HEK293T (cell line): Measurements from ENCODE around the gene SCO1.

Source experiments
- BHLHE40 ChIP-seq: fragments of 450-650 bp; IDR thresholded peaks from 2 replicates; pipeline ENCODE4 v1.6.1; 2016; ENCODE audit warnings: mild to moderate bottlenecking, moderate library complexity, borderline replicate concordance
- FOXM1 ChIP-seq: fragments of 450-650 bp; IDR thresholded peaks from 2 replicates; pipeline ENCODE4 v1.6.1; 2017; ENCODE audit warnings: mild to moderate bottlenecking, borderline replicate concordance
- SP1 ChIP-seq: fragments of 450-650 bp; IDR thresholded peaks from 2 replicates; pipeline ENCODE4 v1.6.1; 2017

DNA sequence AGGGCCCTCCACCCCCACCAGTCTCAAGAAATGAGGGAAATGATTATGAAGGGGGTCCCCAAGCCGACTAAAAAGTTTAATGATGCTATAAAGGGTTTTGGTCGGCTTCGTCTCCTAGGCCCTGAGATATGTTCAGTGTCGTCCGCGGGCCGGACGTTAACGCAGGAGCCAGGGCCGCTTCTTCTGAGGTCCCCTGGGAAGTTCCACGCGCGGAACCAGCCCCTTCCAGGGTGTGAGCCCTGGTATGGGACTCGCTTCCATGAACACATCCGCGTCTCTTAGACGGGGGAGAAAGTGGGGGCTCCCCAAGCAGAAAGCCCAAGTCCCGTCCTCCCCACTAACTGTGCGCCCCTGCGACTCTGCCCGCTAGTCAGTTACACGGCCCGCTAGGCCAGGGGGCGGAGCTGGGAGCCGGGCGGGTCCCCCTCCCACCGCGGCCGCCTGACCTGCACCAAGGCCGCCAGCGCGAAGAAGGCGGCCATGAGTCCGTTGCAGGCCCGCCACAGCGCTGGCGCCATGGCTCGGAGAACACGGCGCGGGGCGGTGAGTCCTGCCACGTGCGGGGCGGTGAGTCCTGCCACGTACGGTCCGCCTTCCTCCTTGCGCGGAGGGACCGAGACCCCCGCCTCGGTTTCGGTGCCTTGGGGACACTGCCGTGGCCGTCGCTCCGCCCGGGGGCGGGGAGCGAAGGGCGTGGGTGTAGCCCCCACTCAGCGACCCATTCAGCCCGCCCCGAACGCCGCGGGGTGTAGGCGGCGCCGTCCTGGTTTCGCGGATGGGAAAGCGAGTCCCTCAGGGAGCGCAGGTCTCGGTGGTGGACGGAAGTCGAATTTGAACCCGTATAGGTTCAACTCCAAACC, 32.2 kb upstream of the SCO1 start, which contains the start of gene TMEM220:
- TF ChIP-seq FOXM1 (no peak), SP1 (no peak), BHLHE40 (no peak)
